Epithelial cell of proximal tubule (primary cell): Measurements from ENCODE around the gene MYO1B. TPM values are rescaled to one million over a fixed set of nuclear protein-coding genes. Genes with fewer than 3 reads are reported as not detected.
A peak's percentile ranks its signal among the peaks of the same experiment; 100 is the strongest.

ENCODE experiments used
- DNase-seq: peaks from one replicate; pipeline ENCODE4 v3.0.0-alpha.2; 2011; ENCODE audit warnings: low read depth
- H3K4me3 ChIP-seq: 2 replicates; pipeline ENCODE4 v1.5.1; 2011; ENCODE audit warnings: low read depth, mild to moderate bottlenecking, low read length
- CTCF ChIP-seq: conservative IDR thresholded peaks from 2 replicates; pipeline ENCODE4 v1.5.1; 2012; ENCODE audit warnings: low read depth, mild to moderate bottlenecking, low read length
- total RNA-seq: library from RNA; depleted of rRNA; stranded (reverse); fragments of >200 nt; gene quantifications from 2 replicates; pipeline ENCODE4 v1.2.3, GENCODE V29; 2015

Gene MYO1B
- total RNA-seq, 1 donor from 2014 or later = 69.6 TPM

- no peak for DNase-seq
- TF ChIP-seq CTCF = peak; percentile 59
Measured at GRCh38 chr2:191231995-191232394, 13.2 kb upstream of the MYO1B start.

GRCh38 chr2:191233533-191233932, 11.7 kb upstream of the MYO1B start:
- H3K4me3 ChIP-seq = no peak overlapping the region
- TF ChIP-seq CTCF = no peak
- no peak for DNase-seq

More at GRCh38 chr2:191231995-191232394, 13.2 kb upstream of the MYO1B start:
- H3K4me3 ChIP-seq = no peak overlapping the region

GRCh38 chr2:191234376-191234775, 10.8 kb upstream of the MYO1B start:
- no peak for DNase-seq
- H3K4me3 ChIP-seq = no peak overlapping the region
- no peak for TF ChIP-seq CTCF

GRCh38 chr2:191240871-191241270, 4.3 kb upstream of the MYO1B start:
- TF ChIP-seq CTCF = no peak
- no peak overlapping the region for H3K4me3 ChIP-seq
- DNase-seq = no peak

GRCh38 chr2:191241418-191241817, 3.8 kb upstream of the MYO1B start:
- no peak for TF ChIP-seq CTCF
- H3K4me3 ChIP-seq = no peak overlapping the region
- no peak for DNase-seq

- TF ChIP-seq CTCF = no peak
- no peak overlapping the region for H3K4me3 ChIP-seq
- DNase-seq = no peak
Measured at GRCh38 chr2:191243154-191243553, 2.0 kb upstream of the MYO1B start.

GRCh38 chr2:191244350-191244749, 854 bp upstream of the MYO1B start:
- no peak overlapping the region for H3K4me3 ChIP-seq
- no peak for TF ChIP-seq CTCF
- DNase-seq = no peak
